Endothelial cell of umbilical vein (primary cell): ENCODE data around the gene LINC01488. TPM values are rescaled to one million over a fixed set of nuclear protein-coding genes. Genes with fewer than 3 reads are reported as not detected.

Experiments
- BruUV-seq: library from RNA; stranded (reverse); fragments of 400-500 nt; replicated peaks from 2 replicates; lab custom pipeline; 2021; lab: Mats Ljungman, UMichigan
- CTCF ChIA-PET: fragments of 300-600, 350-600 bp; sonication (Branson Sonifier 250); formaldehyde crosslinking; loops from one replicate; lab custom pipeline; 2021; ENCODE audit warnings: antibody characterized with exemption, inconsistent platforms; lab: Charles Lee
- POLR2A ChIA-PET: fragments of 300-600, 350-600 bp; sonication (Branson Sonifier 250); formaldehyde crosslinking; loops from one replicate; lab custom pipeline; 2021; ENCODE audit warnings: antibody characterized with exemption, inconsistent platforms; lab: Charles Lee
- DNase-seq: peaks from one replicate; pipeline ENCODE4 v3.0.0-alpha.2; 2011; ENCODE audit warnings: low read depth, low spot score
- FAIRE-seq: peaks from 2 replicates; lab custom pipeline; 2011; peaks lifted over from hg19 to GRCh38; lab: Jason Lieb, UNC
- H2AFZ ChIP-seq: 2 replicates; pipeline ENCODE4 v1.6.0; 2012; ENCODE audit warnings: low read depth, low read length, control low read depth, inconsistent platforms
- H3K27ac ChIP-seq: 2 replicates; pipeline ENCODE4 v1.5.1; 2011; ENCODE audit warnings: low read depth, mild to moderate bottlenecking, control low read depth, low read length, moderate library complexity; ENCODE audit not compliant: insufficient read depth
- H3K27me3 ChIP-seq, 2 experiments: 2 replicates each; pipeline versions ENCODE4 v1.6.0 to v1.6.1; 2011; ENCODE audit warnings: low read length in 2 of 2, mixed read lengths in 1 of 2; ENCODE audit not compliant: control insufficient read depth in 2 of 2, insufficient read depth in 2 of 2
- H3K36me3 ChIP-seq, 2 experiments: 2 replicates in 1 of 2; 3 replicates in 1 of 2; pipeline ENCODE4 v1.5.1; 2011; ENCODE audit warnings: low read length in 2 of 2, mild to moderate bottlenecking in 1 of 2, moderate library complexity in 1 of 2; ENCODE audit not compliant: control insufficient read depth in 2 of 2, insufficient read depth in 2 of 2; ENCODE audit errors: extremely low read depth in 1 of 2
- H3K4me1 ChIP-seq: 3 replicates; pipeline ENCODE4 v1.5.1; 2011; ENCODE audit warnings: mild to moderate bottlenecking, low read length; ENCODE audit not compliant: control insufficient read depth, insufficient read depth; ENCODE audit errors: extremely low read depth
- H3K4me2 ChIP-seq: 2 replicates; pipeline ENCODE4 v1.6.1; 2011; ENCODE audit warnings: low read length, control low read depth, mixed read lengths; ENCODE audit not compliant: insufficient read depth
- H3K4me3 ChIP-seq, 3 experiments: fragments of 200-600 bp in 1 of 3; sonication (generic), shearing (Covaris generic) in 1 of 3; replicated peaks in 1 of 3; 2 replicates each; pipeline ENCODE4 v1.5.1; 2011 to 2016; ENCODE audit warnings: control low read depth in 3 of 3, low read length in 3 of 3, mild to moderate bottlenecking in 2 of 3, inconsistent platforms in 1 of 3, low read depth in 1 of 3, moderate library complexity in 1 of 3; ENCODE audit not compliant: insufficient read depth in 1 of 3
- H3K79me2 ChIP-seq: 2 replicates; pipeline ENCODE4 v1.6.0; 2012; ENCODE audit warnings: low read length, inconsistent platforms; ENCODE audit not compliant: control insufficient read depth, insufficient read depth
- H3K9ac ChIP-seq: replicated peaks from 2 replicates; pipeline ENCODE3; 2011; ENCODE audit warnings: low read length, control low read depth; ENCODE audit not compliant: insufficient read depth; ENCODE audit errors: extremely low read depth
- H3K9me1 ChIP-seq: replicated peaks from 3 replicates; pipeline ENCODE4 v1.6.0; 2011; ENCODE audit warnings: mild to moderate bottlenecking, low read length; ENCODE audit not compliant: control insufficient read depth, insufficient read depth; ENCODE audit errors: extremely low read depth
- H3K9me3 ChIP-seq: replicated peaks from 2 replicates; pipeline ENCODE4 v1.5.1; 2012; ENCODE audit warnings: low read length, inconsistent platforms; ENCODE audit not compliant: control insufficient read depth, insufficient read depth
- H4K20me1 ChIP-seq: replicated peaks from 2 replicates; pipeline ENCODE3; 2011; ENCODE audit warnings: mild to moderate bottlenecking, low read length; ENCODE audit not compliant: control insufficient read depth, insufficient read depth; ENCODE audit errors: extremely low read depth
- EZH2 ChIP-seq: IDR thresholded peaks from 2 replicates; pipeline ENCODE4 v1.6.1; 2012; ENCODE audit warnings: borderline replicate concordance, low read depth, mild to moderate bottlenecking, moderate library complexity, low read length, inconsistent platforms; ENCODE audit not compliant: severe bottlenecking
- FOS ChIP-seq: IDR thresholded peaks from 2 replicates; pipeline ENCODE4 v1.6.1; 2011; ENCODE audit warnings: mild to moderate bottlenecking, low read length, moderate library complexity, borderline replicate concordance; ENCODE audit not compliant: insufficient read depth
- GATA2 ChIP-seq: IDR thresholded peaks from 2 replicates; pipeline ENCODE4 v1.7.0; 2011; ENCODE audit warnings: low read depth, mild to moderate bottlenecking, moderate library complexity, mixed read lengths, low read length; ENCODE audit not compliant: insufficient read length, insufficient read depth
- JUN ChIP-seq: IDR thresholded peaks from 2 replicates; pipeline ENCODE4 v1.6.1; 2011; ENCODE audit warnings: borderline replicate concordance, low read depth; ENCODE audit not compliant: insufficient read length, insufficient read depth
- MYC ChIP-seq: IDR thresholded peaks from one replicate; pipeline ENCODE4 v1.6.1; 2011; ENCODE audit warnings: mild to moderate bottlenecking, low read depth, low read length
- POLR2A ChIP-seq: IDR thresholded peaks from 2 replicates; pipeline ENCODE4 v1.6.1; 2012; ENCODE audit warnings: low read depth, mild to moderate bottlenecking, control low read depth, low read length
- POLR2AphosphoS5 ChIP-seq: IDR thresholded peaks from 2 replicates; pipeline ENCODE4 v1.6.1; 2012; ENCODE audit warnings: low read depth, mild to moderate bottlenecking, control low read depth, low read length, moderate library complexity; ENCODE audit not compliant: insufficient read depth
- dilution Hi-C: fragments of 300-500 bp; cut with MboI; formaldehyde crosslinking; loops from one replicate; pipeline ENCODE4 v1.15.0; 2019; ENCODE audit warnings: low sequenced_read_pairs; ENCODE audit not compliant: extremely low pct_ligation_motif_present
- intact Hi-C: fragments of 100-400 bp; cut with micrococcal nuclease; formaldehyde crosslinking; loops from one replicate; pipeline ENCODE4 v1.10.0; 2022
- polyA plus RNA-seq, 4 experiments: library from polyadenylated mRNA; depleted of rRNA in 3 of 4; stranded (reverse) in 3 of 4; unstranded in 1 of 4; fragments of >200 nt; gene quantifications; 2 replicates each; pipeline versions ENCODE4 v1.2.1 to v1.2.3, GENCODE V29; 2011 to 2012; ENCODE audit warnings: missing spikeins in 1 of 4
- total RNA-seq: library from RNA; stranded (reverse); gene quantifications from 2 replicates; pipeline ENCODE4 v1.2.3, GENCODE V29; 2021
- TF ChIP-seq, protein P1 (sequence below): IDR thresholded peaks from 2 replicates; pipeline ENCODE4 v1.6.1; 2011; ENCODE audit not compliant: insufficient read depth, insufficient read length
- TF ChIP-seq, protein P2 (sequence below), 2 donors: IDR thresholded peaks; 1 replicate in 1 of 2; 2 replicates in 1 of 2; pipeline ENCODE4 v1.5.1; 2011; ENCODE audit warnings: low read length in 2 of 2, mild to moderate bottlenecking in 2 of 2, moderate library complexity in 2 of 2, control low read depth in 1 of 2, inconsistent platforms in 1 of 2, low read depth in 1 of 2; ENCODE audit not compliant: insufficient read depth in 1 of 2; ENCODE audit errors: extremely low read depth in 1 of 2

Gene LINC01488
- total and polyA plus RNA-seq, 2 donors (not counting 3 experiments of a cell fraction or from before 2014, with no cell fraction given): not detected

DNA sequence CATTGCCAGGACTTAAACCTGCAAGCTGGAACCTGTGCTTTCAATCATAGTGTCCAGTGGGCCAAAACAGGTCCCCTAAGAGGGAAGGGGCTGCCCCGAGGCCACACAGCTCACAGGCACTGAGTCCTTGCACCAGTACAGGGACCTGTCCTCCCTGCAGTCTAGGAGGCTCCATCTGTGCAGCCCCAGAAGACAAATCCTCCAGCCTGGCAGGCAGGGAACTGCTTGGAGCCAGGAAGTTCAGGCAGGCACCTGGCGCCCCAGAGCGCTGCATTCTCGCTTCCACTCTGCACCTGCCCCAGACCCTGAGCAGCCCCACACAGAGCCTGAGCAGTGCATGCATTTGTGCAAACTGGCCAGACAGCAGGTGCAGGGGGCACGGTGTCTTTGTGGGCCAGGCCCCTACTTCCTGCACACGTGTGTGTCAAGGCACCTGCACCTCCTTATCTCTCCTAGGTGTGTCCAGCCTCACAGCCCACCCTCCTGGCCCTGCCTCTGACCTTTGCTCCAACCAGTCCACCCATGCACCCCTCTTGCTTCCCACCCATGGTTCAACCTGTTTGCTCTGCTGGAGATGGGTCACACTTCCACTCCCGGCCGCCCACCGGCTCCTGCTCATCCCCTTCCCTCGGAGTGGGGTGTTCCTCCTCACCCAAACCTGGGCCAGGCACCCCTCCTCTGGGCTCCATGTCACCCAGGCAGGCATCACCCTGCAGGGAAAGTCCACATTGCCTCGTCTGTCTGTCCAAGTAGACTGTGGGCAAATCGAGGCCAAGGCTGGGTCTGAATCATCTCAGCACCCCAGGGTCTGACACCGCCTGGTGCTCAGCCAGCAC is 19.0 kb downstream of the LINC01488 start:
- no TSS peak for BruUV-seq
- H3K27me3 ChIP-seq: no peaks in the 10 kb centered on the region
- H3K79me2 ChIP-seq: no peaks in the 10 kb centered on the region
- intact Hi-C loops (no loop called here), dilution Hi-C loops (no loop called here)
- no peaks in the 10 kb centered on the region for H4K20me1 ChIP-seq
- TF ChIP-seq POLR2AphosphoS5 (no peak), POLR2A (no peak), MYC (no peak), FOS (no peak), JUN (no peak), EZH2 (no peak), GATA2 (no peak)
- TF ChIP-seq, protein P1, sequence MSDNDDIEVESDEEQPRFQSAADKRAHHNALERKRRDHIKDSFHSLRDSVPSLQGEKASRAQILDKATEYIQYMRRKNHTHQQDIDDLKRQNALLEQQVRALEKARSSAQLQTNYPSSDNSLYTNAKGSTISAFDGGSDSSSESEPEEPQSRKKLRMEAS: no peak
- TF ChIP-seq, protein P2, sequence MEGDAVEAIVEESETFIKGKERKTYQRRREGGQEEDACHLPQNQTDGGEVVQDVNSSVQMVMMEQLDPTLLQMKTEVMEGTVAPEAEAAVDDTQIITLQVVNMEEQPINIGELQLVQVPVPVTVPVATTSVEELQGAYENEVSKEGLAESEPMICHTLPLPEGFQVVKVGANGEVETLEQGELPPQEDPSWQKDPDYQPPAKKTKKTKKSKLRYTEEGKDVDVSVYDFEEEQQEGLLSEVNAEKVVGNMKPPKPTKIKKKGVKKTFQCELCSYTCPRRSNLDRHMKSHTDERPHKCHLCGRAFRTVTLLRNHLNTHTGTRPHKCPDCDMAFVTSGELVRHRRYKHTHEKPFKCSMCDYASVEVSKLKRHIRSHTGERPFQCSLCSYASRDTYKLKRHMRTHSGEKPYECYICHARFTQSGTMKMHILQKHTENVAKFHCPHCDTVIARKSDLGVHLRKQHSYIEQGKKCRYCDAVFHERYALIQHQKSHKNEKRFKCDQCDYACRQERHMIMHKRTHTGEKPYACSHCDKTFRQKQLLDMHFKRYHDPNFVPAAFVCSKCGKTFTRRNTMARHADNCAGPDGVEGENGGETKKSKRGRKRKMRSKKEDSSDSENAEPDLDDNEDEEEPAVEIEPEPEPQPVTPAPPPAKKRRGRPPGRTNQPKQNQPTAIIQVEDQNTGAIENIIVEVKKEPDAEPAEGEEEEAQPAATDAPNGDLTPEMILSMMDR (IDR thresholded peaks at IDR 0.05; ENCODE audit: extremely low read depth in 1 of 2, insufficient read depth in 1 of 2, low read depth in 1 of 2, low read length in 2 of 2): no peak
- DNase-seq (no peak), FAIRE-seq (no peak)
- H3K27ac ChIP-seq: no peak overlapping the region
- H3K9me3 ChIP-seq: no peaks in the 10 kb centered on the region
- no peaks in the 10 kb centered on the region for H3K36me3 ChIP-seq
- ChIA-PET CTCF (interaction anchor here (1.1 to 1.7 kb wide), 2 partner anchors 204 to 208 kb away, joined by 3 to 4 read pairs; no protein-coding TSS in a partner anchor), POLR2A (no interaction called here)
- no peak overlapping the region for H2AFZ ChIP-seq
- H3K4me3 ChIP-seq: no peak overlapping the region
- H3K4me2 ChIP-seq: no peak overlapping the region
- no peaks in the 10 kb centered on the region for H3K9me1 ChIP-seq
- peaks cover 12% of the 10 kb centered on the region for H3K4me1 ChIP-seq
- H3K9ac ChIP-seq: no peak overlapping the region
